ENCODE data around the gene ZNF516. TPM values are rescaled to one million over a fixed set of nuclear protein-coding genes. Genes with fewer than 3 reads are reported as not detected.

ZNF516 gene
- total RNA-seq, 4 donors from 2014 or later = 11.2 to 27.7 (median 16.6) TPM

GRCh38 chr18:76528477-76529432 is 33.7 kb upstream of the ZNF516 start:
- ATAC-seq (ENCODE audit: low FRiP score) (peak; percentile 60), DNase-seq (ENCODE audit: low spot score) (no peak)
- TF ChIP-seq CTCF (IDR thresholded peaks at IDR 0.05) = no peak

- no peak for DNase-seq (ENCODE audit: low spot score)
- no peak for ATAC-seq (ENCODE audit: low FRiP score)
- no peak for TF ChIP-seq CTCF (IDR thresholded peaks at IDR 0.05)
Measured at GRCh38 chr18:76525911-76526310, 30.9 kb upstream of the ZNF516 start.

GRCh38 chr18:76524900-76525698 is 30.1 kb upstream of the ZNF516 start:
- DNase-seq (ENCODE audit: low spot score) = no peak
- TF ChIP-seq CTCF (IDR thresholded peaks at IDR 0.05) = no peak
- no peak for ATAC-seq (ENCODE audit: low FRiP score)

GRCh38 chr18:76524477-76524876 is 29.4 kb upstream of the ZNF516 start:
- DNase-seq (ENCODE audit: low spot score) (no peak), ATAC-seq (ENCODE audit: low FRiP score) (no peak)
- no peak for TF ChIP-seq CTCF (IDR thresholded peaks at IDR 0.05)

- TF ChIP-seq CTCF (IDR thresholded peaks at IDR 0.05) = no peak
- no peak for ATAC-seq (ENCODE audit: low FRiP score)
- no peak for DNase-seq (ENCODE audit: low spot score)
Measured at GRCh38 chr18:76522551-76522950, 27.5 kb upstream of the ZNF516 start.

- ATAC-seq (ENCODE audit: low FRiP score) = no peak
- TF ChIP-seq CTCF (IDR thresholded peaks at IDR 0.05) = no peak
- no peak for DNase-seq (ENCODE audit: low spot score)
Measured at GRCh38 chr18:76522122-76522503, 27.1 kb upstream of the ZNF516 start.
